Hematopoietic multipotent progenitor cell treated with erythropoietin and hydrocortisone succinate and interleukin-3 and kit ligand, for 6 days (in vitro differentiated cells): ENCODE data around the gene GDF7.

Experiments used
- DNase-seq: peaks from one replicate; pipeline ENCODE4 v3.0.0-alpha.2; 2015

Gene GDF7

DNA sequence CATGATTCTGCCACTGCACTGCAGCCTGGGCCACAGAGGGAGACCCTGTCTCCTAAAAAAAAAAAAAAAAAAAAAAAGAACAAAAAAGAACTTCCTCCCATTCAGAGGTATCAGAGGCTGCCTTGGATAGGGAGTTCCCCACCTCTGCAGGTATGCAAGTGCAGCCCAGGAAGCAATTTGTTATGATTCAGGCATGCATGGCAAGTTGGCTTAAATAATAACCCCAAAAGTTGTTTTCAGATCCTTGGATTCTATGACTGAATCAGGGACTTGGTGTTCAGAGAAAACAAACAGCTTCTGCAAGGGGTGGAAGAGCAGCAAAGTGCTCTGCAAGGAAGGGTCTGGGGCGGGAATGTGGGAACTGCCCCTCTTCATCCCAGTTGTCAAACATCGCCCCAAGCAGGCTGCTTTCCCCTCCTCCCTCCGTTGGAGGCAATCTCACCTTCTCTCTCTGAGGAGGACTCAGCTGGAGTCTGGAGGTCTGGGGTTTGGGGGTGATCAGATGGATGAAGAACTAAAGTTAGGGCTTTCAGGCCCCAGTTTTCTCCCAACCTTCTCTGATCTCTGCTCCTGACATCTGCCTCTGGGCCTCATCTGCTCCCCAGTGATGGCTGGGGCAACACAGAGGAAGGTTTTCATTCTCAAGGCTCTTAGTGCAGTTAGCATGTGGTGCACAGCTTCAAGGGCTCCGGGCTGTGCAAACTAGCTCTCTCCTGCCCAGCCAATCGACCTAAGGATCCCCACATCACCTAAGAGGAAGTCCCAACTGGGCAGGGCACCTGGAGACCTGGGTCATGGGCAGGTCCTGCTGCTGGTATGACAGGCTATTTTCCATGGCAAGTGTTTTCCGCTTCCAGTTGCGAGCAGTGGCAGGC lies 3.5 kb upstream of the GDF7 start:
- DNase-seq = no peak

DNA sequence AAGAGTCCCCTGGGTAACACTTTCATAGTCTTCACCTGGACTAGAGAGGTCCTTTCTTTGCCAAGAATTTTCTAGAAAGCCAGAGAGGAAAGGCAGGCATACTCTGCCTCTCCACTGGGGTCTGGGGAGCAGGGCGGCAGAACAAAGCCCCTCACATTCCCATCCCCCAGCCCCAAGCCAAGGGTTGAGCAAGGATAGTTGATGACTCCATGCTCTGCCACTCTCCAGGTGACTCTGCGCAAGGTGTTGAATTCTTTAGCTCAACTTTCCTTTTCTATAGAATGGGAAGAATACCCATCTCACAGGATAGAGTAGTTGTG lies 2.9 kb upstream of the GDF7 start:
- no peak for DNase-seq

DNA sequence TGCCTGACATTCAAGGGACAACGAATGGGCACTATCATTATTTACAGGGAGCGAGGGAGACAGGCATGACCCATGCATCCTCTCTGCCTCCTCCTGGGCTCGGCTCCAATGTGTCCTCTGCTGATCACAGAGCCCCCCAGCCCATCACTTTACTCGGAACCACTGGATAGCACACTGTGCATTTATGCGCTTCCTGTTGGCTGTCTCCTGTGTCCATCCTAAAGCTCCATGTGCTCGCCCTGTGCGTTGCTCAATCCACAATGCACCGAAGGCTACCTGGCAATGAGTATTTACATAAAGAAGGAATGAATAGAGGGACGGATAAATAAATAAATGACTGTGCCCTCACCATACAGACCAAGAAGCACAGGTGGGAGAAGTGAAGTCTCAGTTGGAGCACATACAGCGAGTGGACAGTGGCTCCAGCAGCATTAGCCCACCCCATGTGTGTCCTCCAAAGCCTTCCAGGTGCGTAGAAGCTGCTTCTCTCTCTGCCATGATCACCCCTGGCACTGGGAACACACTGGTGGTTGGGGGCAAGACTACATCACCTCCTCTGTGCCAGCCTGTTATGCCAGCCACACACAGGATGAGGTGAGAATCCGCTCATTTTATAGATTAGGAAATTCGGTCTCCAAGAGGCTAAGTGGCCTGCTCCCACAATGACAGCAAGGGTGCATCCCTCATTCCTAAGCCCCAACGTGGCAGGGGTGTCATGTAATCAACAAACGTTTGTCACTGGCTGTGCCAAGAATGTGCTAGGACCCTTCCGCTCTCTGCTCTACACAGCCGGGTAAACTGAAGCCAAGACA lies 2.3 kb upstream of the GDF7 start:
- DNase-seq = no peak

DNA sequence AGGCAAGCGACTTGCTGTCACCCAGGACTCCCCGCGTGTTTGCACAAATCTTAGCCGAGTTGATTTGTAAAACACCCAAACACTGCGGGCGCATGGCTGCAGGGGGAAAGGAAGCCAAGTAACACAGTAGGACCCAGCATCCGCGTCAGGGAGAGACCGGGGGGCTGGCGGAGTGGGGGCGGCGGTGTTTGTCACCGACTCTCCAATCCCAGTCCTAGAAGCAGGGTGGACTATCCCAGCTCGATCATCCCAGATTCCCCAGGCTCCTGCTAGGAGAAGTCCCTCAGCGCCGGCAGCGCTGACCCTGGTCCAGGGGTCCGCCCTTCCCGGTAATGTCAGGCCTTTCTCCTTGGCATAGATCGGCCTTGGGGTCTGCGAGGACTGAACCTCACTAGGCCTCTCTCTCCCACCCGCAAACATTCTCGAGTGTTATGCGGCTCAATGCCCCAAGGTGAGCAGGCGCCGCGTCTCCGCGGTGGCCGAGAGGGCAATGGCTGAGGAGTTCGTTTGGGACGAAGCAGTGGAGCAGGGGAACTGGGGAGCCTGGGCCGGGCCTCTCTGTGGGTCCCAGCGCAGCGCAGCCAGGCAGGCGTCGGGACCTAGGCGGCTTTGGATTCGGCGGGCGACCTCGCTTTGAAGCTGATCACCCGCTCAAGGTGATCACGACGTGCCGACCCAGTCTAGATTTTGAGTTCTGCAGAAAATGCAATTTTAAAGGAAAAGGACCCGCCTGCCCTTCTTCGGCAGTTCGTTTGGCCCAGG lies 1.5 kb upstream of the GDF7 start:
- no peak for DNase-seq

DNA sequence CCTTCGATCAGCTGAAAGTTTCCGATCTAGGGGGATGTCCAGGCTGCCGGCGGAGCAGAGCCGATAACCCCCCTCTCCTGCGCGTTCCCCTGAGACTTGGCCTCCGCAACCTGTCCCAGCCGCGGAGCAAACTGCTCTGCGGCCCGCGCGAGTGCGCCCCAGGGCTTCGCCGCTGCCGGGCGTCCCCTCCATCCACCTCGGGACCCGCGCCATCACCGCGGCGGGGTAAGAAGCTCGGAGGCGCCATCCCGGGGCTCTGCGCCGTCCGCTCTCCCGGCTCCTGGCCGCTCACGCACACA lies 990 bp upstream of the GDF7 start:
- DNase-seq = no peak

DNA sequence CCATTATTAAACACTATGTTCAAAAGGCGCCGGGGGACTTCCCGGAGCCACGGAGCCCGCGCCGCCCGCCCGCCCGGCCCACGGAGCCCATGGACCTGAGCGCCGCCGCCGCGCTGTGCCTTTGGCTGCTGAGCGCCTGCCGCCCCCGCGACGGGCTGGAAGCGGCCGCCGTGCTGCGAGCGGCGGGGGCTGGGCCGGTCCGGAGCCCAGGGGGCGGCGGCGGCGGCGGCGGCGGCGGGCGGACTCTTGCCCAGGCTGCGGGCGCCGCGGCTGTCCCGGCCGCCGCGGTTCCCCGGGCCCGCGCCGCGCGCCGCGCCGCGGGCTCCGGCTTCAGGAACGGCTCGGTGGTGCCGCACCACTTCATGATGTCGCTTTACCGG lies 197 bp downstream of the GDF7 start:
- no peak for DNase-seq

DNA sequence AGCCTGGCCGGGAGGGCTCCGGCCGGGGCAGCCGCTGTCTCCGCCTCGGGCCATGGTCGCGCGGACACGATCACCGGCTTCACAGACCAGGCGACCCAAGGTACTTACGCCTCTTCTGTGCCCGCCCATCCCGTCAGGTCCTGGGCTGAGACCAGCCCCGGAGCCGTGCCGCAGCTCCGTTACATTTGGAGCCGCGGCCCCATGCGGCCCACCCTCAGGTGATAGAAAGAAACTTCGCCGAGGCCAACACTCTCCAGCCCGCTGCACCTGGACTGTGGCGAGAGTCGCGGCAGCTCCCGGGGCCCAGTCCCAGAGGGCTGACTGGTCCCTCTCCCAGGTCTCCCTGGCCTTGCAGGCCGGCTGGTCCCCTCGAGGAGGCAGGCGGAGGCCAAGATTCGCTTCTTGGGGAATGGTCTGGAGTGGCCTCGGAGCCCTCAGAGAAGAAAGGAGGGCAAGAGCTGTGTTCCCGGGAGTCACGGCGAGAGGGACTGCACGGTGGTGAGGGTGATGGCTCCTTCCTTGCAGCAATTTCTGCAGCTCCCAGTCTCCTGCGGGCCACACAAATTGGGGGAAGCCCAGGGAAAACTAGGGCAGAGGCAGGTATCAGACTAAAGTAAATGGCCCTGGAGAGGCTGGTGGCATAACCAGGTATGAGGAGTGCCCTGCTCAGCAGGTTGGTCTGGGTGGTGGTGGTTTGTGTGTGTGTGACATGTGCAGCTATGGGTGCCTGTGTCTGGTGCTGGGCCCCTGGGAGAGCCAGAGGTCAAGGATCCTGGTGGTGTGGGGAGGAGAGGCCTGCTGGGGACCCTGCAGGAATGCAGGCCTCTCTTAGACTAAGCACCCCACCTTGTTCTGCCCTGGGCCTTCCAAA lies 822 bp downstream of the GDF7 start:
- DNase-seq = no peak

DNA sequence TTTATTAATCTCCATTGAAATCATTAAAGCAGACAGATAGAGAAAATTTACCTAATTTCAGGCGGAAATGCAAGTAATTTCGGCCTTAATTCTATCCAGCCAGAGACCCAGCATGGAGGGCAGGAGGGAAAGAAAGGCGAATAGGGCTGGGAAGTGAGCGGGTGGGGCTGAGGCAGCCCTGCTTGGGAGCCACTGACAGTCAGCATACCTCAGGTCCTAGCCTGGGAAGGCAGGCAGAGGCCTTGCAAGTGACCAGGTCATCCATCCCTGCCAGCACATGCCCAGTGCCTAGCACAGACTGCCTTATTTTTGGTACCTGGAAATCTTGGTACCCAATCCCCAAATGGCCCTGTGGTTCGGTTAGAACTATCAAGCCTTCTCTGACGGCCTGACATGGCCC lies 1.5 kb downstream of the GDF7 start:
- no peak for DNase-seq

DNA sequence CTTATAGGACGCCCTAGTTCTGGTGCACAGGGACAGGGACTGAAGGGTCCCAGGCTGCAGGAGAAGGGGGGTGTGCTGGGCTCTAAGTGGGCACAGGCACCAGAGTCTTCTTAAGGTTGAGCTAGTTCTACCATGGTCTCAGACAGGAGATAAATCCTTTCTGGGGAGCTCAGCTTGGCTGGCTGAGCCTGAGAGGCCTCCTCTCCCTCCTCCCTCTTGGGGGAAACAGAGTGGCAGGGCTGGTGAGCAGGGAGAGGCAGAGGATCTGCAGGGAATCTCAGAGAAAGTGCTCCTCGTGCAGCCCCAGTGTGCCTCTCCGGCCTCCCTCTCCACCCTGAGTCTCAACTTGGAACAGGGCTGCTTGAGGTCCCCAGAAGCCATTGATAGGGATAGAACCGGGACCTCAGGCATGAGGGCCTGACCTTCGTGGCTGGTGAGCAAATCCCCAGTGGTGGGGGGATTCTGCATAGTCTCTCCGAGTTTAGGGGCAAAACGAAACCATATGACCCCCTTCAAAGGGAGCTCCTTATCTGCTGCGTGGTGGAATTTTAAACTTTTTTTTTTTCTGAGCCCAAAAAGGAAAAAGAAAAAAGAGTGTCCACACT lies 2.0 kb downstream of the GDF7 start:
- no peak for DNase-seq

DNA sequence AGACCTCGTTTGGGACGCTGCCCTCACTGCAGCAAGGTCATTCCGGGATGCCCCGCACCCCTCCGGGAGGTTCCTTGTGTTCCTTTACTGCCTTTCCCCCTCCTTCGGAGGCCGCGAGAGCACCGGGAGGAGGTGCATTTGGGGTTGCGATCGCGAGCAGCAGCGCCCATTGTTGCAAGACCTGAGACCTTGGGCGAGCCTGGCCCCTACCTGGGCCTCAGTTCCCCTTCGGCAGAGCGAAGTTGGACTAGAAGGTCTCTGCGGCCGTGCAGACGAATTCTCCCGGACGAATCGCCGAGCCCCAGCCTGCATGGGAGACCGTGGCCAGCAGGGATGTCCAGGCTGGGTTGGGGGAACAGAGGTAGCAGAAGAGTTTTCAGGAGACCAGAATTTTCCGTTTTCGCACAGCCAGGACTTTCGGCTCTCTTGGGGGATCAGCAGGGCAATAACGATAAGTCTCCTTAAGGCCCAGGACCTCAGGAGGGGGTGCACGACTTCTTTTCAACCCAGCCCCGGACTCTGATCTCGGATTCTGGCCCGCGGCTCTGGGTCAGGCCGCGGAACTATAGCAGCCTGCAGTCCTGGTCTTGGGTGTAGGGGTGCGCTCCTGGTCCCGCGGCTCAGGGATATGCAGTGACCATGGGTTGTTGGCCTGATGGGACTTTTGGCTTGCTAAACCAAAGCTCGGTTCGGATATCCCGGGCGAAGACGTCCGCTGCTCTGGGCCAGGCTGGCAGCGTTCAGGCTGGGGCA lies 2.8 kb downstream of the GDF7 start:
- DNase-seq = no peak

DNA sequence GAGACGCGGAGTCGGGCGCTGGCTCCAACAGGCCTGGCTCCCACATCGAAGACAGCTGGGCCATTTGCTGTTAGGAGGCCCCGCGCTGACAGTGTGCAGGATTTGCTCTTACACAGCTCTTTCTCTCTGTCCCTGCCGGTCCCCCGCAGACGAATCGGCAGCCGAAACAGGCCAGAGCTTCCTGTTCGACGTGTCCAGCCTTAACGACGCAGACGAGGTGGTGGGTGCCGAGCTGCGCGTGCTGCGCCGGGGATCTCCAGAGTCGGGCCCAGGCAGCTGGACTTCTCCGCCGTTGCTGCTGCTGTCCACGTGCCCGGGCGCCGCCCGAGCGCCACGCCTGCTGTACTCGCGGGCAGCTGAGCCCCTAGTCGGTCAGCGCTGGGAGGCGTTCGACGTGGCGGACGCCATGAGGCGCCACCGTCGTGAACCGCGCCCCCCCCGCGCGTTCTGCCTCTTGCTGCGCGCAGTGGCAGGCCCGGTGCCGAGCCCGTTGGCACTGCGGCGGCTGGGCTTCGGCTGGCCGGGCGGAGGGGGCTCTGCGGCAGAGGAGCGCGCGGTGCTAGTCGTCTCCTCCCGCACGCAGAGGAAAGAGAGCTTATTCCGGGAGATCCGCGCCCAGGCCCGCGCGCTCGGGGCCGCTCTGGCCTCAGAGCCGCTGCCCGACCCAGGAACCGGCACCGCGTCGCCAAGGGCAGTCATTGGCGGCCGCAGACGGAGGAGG lies 3.5 kb downstream of the GDF7 start:
- DNase-seq = no peak

DNA sequence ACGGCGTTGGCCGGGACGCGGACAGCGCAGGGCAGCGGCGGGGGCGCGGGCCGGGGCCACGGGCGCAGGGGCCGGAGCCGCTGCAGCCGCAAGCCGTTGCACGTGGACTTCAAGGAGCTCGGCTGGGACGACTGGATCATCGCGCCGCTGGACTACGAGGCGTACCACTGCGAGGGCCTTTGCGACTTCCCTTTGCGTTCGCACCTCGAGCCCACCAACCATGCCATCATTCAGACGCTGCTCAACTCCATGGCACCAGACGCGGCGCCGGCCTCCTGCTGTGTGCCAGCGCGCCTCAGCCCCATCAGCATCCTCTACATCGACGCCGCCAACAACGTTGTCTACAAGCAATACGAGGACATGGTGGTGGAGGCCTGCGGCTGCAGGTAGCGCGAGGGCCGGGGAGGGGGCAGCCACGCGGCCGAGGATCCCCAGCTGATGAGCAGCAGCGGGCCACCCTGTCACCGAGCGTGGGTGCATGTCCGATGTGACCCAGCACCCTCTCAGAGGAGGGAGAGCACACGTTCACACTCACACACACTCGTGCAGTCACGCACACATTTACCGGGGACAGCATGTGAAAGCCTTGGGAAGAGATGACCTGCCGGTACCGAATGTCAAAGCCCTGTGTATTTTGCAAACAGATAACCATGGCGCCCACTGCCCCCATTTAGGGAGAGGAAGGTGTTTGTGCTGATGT lies 4.2 kb downstream of the GDF7 start:
- no peak for DNase-seq

DNA sequence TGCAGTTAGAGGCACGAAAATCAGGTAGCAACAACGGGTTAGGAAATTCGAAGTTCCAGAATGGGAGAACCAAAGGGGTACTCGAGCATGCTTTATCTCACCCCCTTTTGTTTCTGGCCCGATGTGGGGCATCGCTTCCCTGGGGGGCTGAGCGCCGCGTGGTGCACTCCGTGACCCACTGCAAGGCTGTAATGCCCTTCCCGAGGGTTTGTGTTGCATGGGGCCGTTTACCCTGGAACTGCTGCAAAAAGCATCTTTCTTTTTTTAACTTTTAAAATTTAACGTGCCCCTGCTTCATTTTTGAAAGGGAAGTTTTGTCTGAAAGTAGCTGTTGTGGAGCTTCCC lies 4.8 kb downstream of the GDF7 start:
- no peak for DNase-seq

DNA sequence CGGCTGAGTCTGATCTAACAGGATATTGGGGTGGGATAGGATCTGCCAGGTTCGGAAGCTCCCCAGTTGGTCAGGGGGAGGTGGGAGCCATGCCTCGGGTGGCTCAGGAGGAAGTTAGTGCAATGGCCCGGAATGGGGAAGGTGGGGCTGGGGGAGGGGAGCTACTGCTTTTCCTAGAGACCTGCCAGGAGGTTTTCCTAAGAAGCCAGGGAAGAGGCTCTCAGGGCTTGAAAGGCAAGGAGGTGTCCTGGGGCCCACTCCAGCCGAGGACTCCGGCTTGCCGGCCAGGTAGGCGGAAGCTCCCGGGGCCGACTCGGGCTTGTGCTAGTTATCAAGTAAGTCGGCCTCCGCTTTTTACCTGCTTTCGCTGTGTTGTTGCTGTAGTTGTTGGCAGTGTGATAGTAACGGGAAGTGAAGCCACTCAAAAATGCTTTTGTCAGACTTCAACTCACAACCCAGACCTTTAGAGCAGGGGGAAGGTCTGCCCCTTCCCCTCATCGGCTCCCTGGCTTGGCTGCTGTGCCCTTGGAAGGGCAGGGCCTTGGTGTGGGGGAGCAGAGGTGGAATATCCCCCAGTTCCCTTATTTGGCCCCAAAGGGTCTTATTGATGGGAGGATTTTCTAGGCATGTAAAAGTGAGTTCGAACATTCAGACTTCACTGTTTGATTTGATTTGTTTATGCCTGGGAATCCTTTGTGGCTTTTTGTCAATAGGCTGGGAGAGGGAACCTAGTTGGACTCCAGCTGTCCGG lies 5.4 kb downstream of the GDF7 start:
- no peak for DNase-seq

DNA sequence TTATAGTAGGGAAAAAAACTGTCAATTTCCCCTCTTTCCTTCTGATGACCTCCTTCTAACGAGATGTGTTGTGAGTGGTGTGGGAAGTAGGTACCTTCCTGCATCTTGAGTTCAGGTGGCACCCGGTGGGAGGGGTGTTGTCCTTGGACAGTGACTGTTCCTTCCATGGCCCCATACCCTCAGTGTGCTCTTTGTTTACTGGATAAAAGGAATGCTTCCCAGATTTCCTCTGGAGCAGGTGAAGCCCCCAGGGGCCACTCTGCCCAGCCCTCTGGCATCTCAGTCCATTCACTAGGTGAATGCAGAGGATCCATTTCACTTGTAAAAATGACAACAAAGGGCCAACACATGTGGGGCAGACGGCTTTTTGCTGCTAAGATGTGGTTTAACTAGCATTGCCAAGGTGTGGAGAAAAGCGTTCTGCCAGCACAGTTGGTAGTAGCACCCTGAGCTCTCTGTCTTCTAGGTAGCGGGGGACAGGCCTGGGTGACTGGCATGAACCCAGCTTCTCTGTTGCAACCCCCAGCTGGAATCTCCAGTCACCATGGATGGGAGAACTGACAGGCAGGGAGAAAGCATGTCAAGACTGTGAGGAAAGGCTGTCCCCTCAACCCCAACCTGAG lies 6.9 kb downstream of the GDF7 start:
- no peak for DNase-seq

DNA sequence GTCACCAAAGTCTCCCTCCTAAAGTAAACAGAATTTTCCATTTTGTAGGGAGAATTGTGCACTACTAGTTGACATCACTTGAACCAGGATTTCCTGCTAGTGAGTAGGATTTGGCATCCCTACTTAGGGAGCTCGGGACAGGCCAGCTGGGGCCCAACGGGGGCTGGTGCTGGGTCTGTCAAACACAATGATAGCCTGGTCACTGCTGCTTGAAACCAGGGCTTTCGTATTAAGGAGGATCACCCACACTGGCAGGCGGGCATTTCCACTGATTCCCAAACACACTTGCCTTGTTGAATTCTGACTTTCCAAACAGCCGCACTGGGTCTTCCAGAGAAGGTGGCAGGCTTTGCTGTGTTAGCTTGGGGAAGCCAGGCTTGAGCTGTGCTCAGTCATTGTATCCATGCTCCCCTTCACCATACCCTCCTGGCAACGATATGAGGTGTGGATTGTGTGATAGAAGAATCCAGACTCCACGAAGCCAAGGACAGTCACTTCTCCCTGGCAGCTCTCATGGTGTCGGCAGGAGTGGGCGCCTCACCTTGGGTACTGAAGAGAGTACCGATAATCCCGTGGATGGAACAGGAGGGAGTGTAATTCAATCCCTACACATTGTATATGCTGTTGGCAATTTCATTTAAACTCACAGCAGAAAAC lies 7.5 kb downstream of the GDF7 start:
- DNase-seq = no peak

DNA sequence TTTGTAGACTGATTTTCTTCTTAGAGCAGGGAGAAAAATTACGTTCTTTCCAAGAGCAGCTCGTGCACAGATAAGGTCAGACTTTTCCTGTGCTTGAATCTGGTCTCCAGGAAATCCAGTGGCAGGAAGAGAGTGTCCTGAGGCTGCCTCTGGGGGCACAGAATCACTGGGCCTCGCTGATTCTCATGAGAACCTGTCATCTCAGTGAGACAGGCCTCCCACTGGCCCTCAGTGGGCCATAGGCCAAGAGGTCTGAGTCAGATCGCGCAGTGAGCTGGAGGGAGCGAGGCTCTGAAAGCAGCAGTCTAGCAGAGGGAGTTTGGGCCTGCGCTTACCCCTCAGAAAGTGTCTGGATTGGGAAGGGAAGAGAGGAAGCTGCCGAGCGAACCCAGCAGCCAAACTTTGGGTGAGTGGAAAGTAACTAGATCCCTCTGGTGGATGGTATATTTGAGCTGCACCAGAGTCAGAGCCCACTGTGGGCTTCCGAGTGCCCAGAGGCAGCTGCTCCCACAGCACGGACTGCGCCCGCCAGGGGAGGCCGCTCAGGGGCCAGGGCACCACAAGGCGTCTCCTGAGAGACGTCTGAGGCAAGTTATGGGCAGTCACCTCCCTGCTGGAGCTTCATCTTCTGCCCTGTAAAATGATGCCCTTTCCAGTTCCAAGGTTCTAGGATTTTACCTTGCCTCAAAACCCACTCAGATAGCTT lies 8.2 kb downstream of the GDF7 start:
- no peak for DNase-seq
